ENCODE data around the gene OGT.

- TF ChIP-seq FOXP2 (optimal IDR thresholded peaks at IDR 0.05; ENCODE audit: control extremely low read depth, extremely low read length, insufficient read depth) (no peak), POLR2AphosphoS5 (IDR thresholded peaks at IDR 0.05; ENCODE audit: borderline replicate concordance, low read depth, low read length) (no peak), EZH2 (IDR thresholded peaks at IDR 0.05) (no peak)
These were observed 84.8 kb downstream of the OGT start for GRCh38 chrX:71617742-71618141.

All from SK-N-MC (cell line).